Activated naive CD4-positive, alpha-beta T cell treated with Interleukin-2 at 50 U/mL for 16 hours (primary cell): Measurements from ENCODE around the gene ADD3.
"Not testable (repeated sequence)": the region's sequence is repeated elsewhere in the genome, so short reads cannot be mapped to it uniquely, and the experiment has no call there.

Experiments
- DNase-seq: peaks from one replicate; pipeline ENCODE4 v3.0.0-alpha.2; 2020

ADD3 gene

GRCh38 chr10:109977382-109977806 lies 30.4 kb upstream of the ADD3 start:
- no peak for DNase-seq

GRCh38 chr10:109978481-109978880 lies 29.3 kb upstream of the ADD3 start:
- DNase-seq = peak; percentile 65

GRCh38 chr10:109979215-109979614 lies 28.6 kb upstream of the ADD3 start:
- no peak for DNase-seq

GRCh38 chr10:109981650-109982049 lies 26.1 kb upstream of the ADD3 start:
- no peak for DNase-seq

GRCh38 chr10:109982123-109982522 lies 25.7 kb upstream of the ADD3 start:
- no peak for DNase-seq

- no peak for DNase-seq
Observed at GRCh38 chr10:109982812-109983211, 25.0 kb upstream of the ADD3 start.

GRCh38 chr10:109984013-109984412 lies 23.8 kb upstream of the ADD3 start:
- DNase-seq = no peak

- DNase-seq = not testable (repeated sequence)
Observed at GRCh38 chr10:109985768-109986167, 22.0 kb upstream of the ADD3 start.

GRCh38 chr10:109987452-109988211 lies 20.2 kb upstream of the ADD3 start:
- DNase-seq = no peak

GRCh38 chr10:109988212-109988596 lies 19.6 kb upstream of the ADD3 start:
- no peak for DNase-seq

GRCh38 chr10:109991266-109991855 lies 16.4 kb upstream of the ADD3 start:
- no peak for DNase-seq

- no peak for DNase-seq
Observed at GRCh38 chr10:109992485-109992884, 15.3 kb upstream of the ADD3 start.

GRCh38 chr10:109993551-109994330 lies 14.0 kb upstream of the ADD3 start:
- no peak for DNase-seq

- DNase-seq = no peak
Observed at GRCh38 chr10:109994711-109995577, 12.8 kb upstream of the ADD3 start.

- no peak for DNase-seq
Observed at GRCh38 chr10:109995595-109995994, 12.2 kb upstream of the ADD3 start.

- no peak for DNase-seq
Observed at GRCh38 chr10:109996225-109996624, 11.6 kb upstream of the ADD3 start.

GRCh38 chr10:109996766-109997171 lies 11.0 kb upstream of the ADD3 start:
- no peak for DNase-seq

- DNase-seq = no peak
Observed at GRCh38 chr10:109997233-109997632, 10.6 kb upstream of the ADD3 start.

GRCh38 chr10:109998513-109998912 lies 9.3 kb upstream of the ADD3 start:
- no peak for DNase-seq

GRCh38 chr10:110002801-110003523 lies 4.8 kb upstream of the ADD3 start:
- DNase-seq = no peak

GRCh38 chr10:110003524-110003885 lies 4.3 kb upstream of the ADD3 start:
- no peak for DNase-seq

GRCh38 chr10:110005719-110006118 lies 2.1 kb upstream of the ADD3 start:
- DNase-seq = no peak
